ENCODE data around the gene BMX.

- no peak for TF ChIP-seq CTCF (IDR thresholded peaks at IDR 0.05)
- TF ChIP-seq POLR2A (IDR thresholded peaks at IDR 0.05) = no peak
Observed at GRCh38 chrX:15594371-15594770, 93.8 kb downstream of the BMX start.

Measured in adrenal gland (tissue), 5 donors.